HG03159 (cell line): Measurements from ENCODE around the gene RECQL5.
A peak's percentile ranks its signal among the peaks of the same experiment; 100 is the strongest.
"Not testable (repeated sequence)": the region's sequence is repeated elsewhere in the genome, so short reads cannot be mapped to it uniquely, and the experiment has no call there.

ENCODE experiments used
- ATAC-seq: cut with Tn5 transposase; IDR thresholded peaks from one replicate; pipeline ENCODE4 v1.9.1; 2021; ENCODE audit warnings: mild to moderate bottlenecking, moderate library complexity; ENCODE audit not compliant: unreplicated experiment

Gene RECQL5

DNA sequence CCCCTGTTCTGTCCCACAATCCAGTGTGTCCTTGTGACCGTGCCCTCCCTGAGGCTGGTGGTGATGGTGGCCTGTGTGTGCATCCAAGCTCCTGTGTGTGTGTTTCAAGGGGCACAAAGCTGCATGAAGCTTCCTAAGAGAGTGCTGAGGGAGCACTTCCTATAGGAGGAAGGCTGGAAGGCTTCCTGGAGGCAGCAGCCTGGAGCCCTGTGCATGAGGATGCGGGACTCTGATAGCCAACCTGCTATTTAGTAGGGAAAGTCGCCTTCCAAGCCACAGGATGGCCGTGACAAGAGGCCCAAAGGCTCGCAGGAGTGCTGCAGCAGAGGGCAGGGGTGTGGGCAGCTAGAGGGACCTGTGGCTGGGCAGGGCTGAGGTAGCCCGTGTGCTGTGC is 71.0 kb downstream of the RECQL5 start:
- no peak for ATAC-seq

DNA sequence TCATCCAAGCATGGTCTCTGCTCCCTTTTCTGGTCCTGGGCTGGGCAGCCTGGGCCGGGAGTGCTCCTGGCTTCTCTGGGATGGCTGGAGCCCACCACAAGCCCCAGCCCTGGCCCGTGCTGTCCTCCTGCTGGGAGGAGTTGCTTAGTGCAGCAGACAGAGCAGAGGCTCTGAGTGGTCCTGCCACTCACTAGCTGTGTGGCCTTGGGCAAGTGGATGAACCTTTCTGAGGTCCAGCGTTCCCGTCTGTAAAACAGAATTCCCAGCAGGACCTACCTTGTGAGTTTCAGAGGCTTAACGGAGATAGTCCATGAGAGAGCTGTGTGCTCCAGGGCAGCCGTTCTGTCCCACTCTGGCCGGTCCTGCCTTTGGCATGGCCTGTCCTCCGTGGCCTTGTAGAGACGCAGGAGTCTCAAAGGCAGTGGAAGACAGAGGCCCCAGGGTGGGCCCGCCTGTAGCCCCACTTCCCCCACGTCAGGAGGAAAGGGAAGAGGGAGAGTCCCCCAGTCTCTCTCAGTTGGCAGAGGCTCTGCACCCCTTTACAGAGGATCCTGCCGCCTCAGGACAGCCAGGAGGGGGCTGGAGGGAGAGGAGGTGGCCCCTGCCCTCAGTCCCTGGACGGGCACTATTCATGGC is 71.6 kb downstream of the RECQL5 start:
- ATAC-seq, result no peak

DNA sequence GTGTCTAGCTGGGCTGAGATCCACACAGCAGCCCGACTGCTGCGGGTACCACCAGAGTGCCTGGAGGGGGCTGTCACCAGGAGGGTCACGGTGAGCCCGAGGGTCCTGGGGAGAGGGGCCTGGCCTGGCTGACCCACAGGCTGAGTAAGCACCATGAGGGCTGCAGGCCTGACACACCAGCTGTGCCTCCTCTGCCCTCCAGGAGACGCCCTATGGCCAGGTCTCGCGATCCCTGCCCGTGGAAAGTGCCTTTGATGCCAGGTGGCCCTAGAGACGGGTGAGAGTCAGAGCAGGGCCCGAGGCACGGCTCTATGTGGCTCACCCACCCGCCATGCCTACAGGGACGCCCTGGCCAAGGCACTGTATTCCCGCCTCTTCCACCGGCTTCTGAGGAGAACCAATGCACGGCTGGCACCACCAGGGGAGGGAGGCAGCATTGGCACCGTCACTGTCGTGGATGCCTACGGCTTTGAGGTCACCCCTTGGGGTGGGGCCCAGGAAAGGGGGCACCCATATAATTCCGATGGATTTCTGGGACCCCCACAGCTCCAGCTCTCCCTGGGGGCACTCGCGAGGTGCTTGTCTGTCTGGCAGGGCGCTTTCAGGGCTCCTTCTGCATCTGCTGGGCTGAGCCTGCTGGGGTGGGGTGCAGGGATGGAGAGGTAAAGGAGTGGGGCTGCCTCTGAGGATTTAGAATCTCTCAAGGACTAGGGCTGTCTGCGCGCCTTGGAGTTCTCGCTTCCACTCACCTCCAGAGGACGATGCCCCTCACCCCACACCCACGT is 72.3 kb downstream of the RECQL5 start:
- no peak for ATAC-seq

DNA sequence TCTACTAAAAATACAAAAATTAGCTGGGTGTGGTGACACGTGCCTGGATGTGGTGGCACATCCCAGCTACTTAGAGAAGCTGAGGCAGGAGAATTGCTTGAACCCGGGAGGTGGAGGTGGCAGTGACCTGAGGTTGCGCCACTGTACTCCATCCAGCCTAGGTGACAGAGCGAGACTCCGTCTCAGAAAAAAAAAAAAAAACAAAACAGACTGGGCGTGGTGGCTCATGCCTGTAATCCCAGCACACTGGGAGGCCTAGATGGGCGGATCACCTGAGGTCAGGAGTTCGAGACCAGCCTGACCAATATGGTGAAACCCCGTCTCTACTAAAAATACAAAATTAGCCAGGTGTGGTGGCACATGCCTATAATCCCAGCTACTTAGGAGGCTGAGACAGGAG is 73.5 kb downstream of the RECQL5 start:
- ATAC-seq, result not testable (repeated sequence)

DNA sequence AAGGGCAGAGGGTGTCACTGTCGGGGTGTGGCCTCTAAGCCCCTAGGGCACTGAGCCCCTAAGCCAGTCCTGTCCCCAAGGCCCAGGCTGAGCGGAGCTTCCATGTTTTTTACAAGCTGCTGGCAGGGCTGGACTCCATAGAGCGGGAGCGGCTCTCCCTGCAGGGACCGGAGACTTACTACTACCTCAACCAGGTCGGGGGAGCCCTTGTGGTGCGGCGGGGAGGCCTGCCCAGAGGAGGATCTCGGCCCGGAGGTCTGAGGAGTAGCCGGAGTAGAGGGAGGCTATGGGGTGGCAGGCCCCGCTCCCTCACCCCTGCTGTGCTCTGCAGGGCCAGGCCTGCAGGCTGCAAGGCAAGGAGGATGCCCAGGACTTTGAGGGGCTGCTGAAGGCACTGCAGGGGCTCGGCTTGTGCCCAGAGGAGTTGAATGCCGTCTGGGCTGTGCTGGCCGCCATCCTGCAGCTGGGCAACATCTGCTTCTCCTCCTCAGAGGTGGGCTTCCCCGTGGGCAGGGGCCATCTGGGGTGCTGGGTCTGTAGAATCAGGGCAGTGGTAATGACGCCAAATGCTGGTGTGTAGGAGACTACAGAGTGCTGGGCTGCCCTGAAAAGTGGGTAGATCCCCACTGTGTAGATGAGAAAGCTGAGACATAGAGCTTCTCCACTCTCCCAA is 74.5 kb downstream of the RECQL5 start:
- no peak for ATAC-seq

DNA sequence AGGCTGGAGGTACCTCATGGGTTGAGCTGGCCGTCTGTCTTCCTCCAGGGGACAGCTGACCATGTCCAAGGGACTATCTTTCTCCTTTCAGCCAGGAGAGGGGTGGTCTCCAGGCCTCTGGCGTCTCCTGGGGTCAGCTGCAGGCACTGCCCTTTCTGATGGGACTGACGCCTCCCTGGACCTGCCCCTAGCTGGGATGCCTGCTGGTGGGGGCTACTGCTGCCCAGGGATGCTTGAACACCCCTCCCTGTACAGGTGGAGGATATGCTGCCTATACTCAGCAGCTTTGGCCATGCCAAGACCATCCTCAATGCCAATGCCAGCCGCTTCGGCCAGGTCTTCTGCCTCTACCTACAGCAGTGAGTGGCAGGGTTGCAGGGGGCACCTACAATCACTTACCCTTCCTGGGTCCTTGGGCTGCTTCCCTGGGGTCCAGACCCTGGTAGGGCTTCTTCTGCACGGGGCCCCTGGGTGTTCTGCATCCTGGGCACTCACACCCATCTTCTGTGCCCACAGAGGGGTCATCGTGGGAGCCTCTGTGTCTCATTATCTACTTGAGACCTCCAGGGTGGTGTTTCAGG is 75.1 kb downstream of the RECQL5 start:
- ATAC-seq, result no peak

DNA sequence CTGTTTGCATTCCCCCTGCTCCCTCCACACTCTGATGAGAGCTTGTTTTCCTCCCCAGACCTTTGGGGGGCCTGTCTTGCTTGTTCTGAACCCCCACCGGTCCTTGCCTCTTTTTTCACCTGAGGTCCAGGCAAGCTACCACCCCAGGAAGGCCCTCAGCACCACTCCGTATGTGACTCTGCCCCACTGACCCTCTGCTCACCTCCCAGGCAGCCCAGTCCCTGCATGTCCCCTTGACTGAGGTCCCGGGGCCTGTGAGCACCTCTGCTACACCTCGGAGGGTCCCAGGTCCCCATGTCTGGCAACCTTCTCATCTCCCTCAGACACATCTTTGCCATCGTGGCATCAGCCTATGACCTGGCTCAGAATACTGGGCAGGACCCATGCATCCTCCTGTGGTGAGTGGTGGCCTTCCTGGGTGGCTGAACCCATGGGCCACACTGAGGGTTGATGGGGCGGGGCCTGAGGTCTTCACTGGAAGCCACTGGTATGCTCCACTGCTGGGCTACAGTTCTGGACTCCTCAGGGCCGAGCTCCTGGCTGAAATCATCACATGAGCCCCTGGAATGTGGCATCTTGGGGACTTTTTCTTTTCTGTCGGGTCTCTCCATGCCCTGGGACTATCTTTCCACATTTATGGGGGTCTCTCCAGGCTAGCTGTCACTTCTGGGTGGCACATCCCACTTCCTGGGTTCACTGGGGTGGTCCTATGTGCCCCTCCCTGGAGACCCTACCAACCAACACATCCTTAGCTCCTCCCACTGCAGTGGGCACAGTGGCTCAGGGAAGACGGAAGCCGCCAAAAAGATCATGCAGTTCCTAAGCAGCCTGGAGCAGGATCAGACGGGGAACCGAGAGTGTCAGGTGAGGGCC is 75.9 kb downstream of the RECQL5 start:
- no peak for ATAC-seq

DNA sequence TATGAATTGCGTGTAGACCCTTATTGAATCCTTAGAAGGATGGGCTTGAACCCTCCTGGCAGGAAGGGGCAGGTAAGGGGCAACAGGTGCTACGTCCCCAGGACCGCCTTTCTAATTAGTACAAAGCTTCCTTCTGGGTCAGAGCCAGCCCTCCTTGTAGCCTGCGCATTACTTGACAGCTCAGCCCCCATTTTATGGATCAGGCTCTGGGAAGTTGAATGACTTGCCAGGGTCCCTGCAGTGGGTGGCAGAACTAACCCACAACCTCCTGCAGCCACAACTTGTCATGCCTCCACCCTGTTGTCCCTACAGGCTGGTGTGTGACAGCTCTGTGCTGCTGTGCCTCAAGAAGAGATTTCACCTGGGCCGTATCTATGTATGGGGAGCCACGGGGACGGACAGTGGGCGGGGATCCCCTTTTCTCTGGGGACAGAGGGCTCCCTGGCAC is 76.6 kb downstream of the RECQL5 start:
- no peak for ATAC-seq

DNA sequence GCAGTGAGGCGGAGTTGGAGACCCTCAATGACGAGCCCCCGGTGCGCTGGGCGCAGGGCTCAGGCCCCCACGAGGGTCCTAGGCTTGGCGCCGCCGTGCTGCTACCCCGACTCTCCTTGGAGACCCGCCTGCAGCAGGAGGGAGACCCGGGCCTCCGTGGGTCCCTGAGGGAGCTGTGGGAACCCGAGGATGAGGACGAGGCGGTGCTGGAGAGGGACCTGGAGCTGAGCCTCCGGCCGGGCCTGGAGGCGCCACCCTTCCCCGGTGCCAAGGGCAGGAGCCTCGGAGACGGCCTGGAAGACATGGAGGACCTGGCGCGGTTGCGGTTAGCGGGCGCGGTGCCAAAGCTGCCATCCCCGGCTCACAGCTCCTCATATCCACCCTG is 77.0 kb downstream of the RECQL5 start:
- no peak for ATAC-seq

DNA sequence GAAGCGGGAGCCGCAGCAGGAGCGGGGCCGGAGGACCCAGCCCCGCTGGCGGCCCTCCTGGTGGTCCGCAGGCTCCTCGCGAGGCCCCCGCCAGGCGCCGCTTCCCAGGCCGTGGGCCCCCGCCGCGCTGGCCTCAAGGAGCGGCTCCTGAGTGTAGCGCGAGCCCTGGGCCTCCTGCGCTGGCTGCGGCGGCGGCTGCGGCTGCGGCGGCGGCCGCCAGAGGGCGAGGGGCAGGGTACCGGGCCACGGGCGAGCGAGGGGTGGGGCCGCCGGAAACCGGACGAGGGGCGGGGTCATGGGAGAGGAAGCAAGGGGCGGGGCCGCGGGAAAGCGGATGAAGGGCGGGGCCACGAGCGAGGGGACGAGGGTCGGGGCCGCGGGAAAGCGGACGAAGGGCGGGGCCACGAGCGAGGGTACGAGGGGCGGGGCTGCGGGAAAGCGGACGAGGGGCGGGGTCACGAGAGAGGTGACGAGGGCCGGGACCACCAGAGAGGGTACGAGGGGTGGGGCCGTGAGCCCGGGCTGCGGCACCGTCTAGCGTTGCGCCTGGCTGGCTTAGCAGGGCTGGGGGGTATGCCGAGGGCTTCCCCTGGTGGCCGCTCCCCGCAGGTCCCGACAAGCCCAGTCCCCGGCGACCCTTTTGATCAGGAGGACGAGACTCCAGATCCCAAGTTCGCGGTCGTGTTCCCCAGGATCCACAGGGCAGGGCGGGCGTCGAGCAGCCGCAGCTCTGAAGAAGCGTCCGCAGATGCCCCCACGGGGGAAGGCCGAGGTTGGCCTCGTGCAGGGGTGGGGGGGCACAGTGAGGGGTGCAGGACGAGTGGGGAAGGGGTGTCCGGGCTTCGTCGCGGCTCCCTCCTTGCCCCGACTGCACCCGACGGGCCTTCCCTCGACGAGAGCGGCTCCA is 77.7 kb downstream of the RECQL5 start:
- peak; percentile 60 for ATAC-seq

DNA sequence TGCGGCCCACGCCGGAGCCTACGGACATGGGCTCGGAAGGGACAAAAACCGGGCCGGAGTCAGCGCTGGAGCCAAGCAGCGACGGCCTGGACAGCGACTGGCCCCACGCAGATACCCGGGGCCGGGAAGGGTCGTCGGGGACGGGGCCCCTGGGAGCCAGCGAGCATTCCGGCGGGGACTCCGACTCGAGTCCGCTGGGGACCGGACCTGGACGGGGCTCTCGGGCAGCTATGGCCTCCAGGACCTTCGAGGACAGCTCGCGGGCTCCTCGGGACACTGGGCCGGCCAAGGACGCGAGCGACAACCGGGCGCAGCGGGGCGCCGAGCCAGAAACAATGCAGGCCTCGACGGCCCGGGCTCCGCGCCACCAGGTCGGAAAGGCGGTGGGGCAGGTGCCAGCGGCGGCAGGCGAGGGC is 78.3 kb downstream of the RECQL5 start:
- peak; percentile 17 for ATAC-seq

DNA sequence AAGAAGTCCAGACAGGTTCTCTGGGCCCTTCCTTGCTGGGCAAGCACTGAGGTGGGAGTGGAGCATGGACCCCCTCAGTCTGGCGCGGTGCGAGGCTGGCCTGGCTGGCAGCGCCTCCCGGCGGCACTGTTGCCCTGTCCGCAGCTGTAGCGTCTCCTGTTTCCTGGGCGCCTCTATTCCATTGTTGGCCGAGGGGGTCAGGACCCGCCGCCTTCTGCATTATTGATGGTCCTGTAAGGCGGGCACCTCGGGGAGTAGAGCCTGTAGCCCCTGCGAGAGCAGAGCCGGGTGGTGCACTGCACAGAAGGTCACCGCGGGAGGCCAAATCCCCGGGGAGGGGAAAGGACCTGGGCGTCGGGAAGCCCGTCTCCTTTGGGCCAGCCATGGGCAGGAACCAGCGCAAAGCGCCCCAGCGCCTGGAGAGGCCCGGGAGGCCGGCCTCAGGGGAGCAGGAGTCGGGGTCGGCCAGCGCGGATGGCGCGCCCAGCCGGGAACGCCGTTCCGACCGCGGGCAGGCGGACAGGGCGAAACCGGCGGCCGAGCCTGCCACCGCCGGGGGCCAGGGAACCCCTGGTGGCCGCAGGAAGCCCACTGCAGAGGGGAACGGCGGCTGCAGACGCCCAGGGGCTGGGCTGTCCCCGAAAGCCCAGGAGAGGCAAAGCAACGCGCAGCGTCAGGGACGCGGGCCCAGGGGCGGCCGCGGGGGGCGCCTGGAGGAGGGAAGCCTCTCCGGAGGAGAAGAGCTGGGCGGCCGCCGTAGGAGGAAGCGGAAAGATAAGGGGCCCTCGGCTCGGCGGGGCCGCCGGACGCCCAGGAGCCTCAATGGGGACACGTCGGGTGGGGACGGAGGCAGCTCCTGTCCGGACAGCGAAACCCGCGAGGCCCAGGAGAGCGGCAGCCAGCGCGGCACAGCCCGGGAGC is 79.0 kb downstream of the RECQL5 start, which contains the start of gene MYO15B:
Gene MYO15B (plus strand): TSS at position 126 of the 921 bp plus-strand sequence. CDS start 258 bp downstream, at position 384.
- ATAC-seq, result no peak

DNA sequence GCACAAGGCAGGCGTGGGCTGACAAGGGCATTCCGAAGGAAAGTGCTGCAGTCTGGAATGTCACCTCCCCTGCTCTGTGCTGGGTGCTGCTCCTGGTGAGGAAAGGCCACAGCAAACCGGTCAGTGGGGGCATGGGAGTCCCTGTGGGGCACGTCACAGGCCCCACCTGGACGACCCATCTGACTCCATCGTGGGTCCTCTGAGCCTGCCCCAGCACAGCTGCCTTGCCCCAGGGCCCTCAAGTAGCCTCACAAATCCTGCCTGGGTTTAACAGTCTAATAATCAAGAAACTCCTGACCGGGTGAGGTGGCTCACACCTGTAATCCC is 82.1 kb downstream of the RECQL5 start:
- ATAC-seq, result no peak

DNA sequence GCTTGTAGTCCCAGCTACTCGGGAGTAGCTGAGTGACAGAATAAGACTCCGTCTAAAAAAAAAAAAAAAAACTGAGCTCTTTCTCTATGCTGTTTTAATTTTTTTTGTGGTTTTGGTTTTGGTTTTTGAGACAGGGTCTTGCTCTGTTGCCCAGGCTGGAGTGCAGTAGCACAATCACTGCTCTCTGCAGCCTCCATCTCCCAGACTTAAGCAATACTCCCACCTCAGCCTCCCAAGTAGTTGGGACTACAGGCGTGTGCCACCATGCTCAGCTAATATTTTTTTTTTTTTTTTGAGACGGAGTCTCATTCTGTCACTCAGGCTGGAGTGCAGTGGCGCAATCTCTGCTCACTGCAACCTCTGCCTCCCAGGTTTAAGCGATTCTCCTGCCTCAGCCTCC is 83.8 kb downstream of the RECQL5 start:
- ATAC-seq, result not testable (repeated sequence)

DNA sequence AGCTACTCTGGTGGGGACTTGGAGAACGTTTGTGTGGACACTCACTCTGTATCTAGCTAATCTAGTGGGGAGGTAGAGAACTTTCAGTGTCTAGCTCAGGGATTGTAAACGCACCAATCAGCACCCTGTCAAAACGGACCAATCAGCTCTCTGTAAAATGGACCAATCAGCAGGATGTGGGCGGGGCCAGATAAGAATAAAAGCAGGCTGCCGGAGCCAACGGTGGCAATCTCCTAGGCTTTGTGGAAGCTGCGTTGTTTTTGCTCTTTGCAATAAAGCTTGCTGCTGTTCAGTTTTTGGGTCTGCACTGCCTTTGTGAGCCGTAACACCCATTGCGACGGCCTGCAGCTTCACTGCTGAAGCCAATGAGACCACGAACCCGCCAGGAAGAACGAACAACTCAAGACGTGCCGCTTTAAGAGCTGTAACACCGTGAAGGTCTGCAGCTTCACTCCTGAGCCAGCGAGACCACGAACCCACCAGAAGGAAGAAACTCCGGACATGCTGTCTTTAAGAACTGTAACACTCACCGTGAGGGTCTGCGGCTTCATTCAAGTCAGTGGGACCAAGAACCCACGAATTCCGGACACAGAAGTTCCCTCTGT is 85.7 kb downstream of the RECQL5 start:
- ATAC-seq, result not testable (repeated sequence)
